GM19468 (cell line): ENCODE measurements around the gene MYPN.
A peak's percentile ranks its signal among the peaks of the same experiment; 100 is the strongest.
"Not testable (repeated sequence)": the region's sequence is repeated elsewhere in the genome, so short reads cannot be mapped to it uniquely, and the experiment has no call there.

Experiments used
- ATAC-seq: cut with Tn5 transposase; IDR thresholded peaks from one replicate; pipeline ENCODE4 v1.9.1; 2021; ENCODE audit warnings: mild to moderate bottlenecking, moderate library complexity, moderate number of reproducible peaks; ENCODE audit not compliant: unreplicated experiment; ENCODE audit errors: extremely low read depth

Gene MYPN, protein sequence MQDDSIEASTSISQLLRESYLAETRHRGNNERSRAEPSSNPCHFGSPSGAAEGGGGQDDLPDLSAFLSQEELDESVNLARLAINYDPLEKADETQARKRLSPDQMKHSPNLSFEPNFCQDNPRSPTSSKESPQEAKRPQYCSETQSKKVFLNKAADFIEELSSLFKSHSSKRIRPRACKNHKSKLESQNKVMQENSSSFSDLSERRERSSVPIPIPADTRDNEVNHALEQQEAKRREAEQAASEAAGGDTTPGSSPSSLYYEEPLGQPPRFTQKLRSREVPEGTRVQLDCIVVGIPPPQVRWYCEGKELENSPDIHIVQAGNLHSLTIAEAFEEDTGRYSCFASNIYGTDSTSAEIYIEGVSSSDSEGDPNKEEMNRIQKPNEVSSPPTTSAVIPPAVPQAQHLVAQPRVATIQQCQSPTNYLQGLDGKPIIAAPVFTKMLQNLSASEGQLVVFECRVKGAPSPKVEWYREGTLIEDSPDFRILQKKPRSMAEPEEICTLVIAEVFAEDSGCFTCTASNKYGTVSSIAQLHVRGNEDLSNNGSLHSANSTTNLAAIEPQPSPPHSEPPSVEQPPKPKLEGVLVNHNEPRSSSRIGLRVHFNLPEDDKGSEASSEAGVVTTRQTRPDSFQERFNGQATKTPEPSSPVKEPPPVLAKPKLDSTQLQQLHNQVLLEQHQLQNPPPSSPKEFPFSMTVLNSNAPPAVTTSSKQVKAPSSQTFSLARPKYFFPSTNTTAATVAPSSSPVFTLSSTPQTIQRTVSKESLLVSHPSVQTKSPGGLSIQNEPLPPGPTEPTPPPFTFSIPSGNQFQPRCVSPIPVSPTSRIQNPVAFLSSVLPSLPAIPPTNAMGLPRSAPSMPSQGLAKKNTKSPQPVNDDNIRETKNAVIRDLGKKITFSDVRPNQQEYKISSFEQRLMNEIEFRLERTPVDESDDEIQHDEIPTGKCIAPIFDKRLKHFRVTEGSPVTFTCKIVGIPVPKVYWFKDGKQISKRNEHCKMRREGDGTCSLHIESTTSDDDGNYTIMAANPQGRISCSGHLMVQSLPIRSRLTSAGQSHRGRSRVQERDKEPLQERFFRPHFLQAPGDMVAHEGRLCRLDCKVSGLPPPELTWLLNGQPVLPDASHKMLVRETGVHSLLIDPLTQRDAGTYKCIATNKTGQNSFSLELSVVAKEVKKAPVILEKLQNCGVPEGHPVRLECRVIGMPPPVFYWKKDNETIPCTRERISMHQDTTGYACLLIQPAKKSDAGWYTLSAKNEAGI (N-terminal part only)

GRCh38 chr10:68109331-68109730 is at the start of gene MYPN:
TSS of gene MYPN (plus strand) at chr10:68109488. CDS start at chr10:68121439, 11,951 bp downstream.
- no peak for ATAC-seq

- ATAC-seq, result no peak
These were observed 42.3 kb upstream of the MYPN start for GRCh38 chr10:68067029-68067428.

GRCh38 chr10:68067508-68067907 is 41.8 kb upstream of the MYPN start:
- ATAC-seq, result no peak

DNA sequence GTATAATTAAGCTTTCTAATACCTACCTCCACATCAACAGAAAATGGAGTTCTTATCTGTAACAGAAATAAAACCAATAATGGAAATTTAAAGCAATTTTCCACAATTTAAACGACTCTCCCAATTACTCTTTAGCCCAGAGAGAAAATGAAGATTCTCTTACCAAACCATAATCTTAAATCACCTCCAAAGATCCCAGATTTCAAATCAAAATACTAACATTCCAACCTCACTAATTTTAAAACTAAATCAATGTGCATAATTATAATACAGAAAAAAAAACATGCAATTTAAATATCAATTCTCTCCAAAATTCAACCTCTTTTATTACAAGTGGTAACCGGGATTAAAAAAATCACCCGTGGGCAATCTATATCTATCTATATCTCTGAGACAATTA is 35.7 kb upstream of the MYPN start:
- no peak for ATAC-seq

- ATAC-seq, result no peak
These were observed 35.1 kb upstream of the MYPN start for GRCh38 chr10:68074031-68074774.

DNA sequence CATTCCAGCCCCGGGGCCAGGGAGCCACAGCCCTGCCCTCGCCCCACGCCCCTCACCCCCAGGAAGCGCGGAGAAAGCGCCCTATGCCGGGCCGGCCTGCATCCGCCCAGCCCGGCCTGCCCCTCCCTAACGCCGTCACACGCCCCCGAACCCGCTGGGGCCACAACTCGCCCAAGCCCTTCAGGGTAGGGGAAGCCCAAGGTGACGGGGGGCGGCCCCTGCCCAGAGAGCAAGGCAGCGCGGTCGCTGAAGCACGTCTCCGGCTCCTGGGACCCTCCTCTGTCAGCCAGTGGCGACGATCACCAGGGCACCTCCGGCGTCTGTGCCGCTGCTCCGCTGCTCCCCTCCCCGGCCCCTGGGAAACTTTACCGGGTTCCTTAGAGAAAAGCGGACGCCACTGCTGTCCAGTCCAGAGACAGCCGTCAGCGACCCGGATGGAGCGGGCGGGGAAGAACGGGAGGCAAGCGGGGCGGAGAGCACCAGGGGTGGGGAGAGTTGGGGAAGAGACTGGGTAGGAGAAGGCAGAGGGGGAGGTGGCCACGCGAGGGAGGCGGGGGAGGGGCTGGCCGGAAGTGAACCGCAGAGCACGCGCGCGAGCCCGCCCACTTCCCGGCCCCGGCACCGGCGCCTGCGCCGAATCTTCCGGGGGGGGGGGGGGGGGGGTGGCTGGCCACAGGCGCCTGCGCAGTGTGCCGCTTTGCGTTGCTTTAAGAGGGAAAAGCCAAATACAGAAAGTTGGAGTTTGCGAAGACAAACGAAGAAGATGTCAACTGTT is 34.3 kb upstream of the MYPN start, which contains the start of gene HERC4:
Gene HERC4, minus strand, starts transcription at position 509 of the 775 bp plus-strand sequence. CDS start 2,175 bp downstream, outside the sequence.
- ATAC-seq, result peak; percentile 69

GRCh38 chr10:68075550-68076004 is 33.7 kb upstream of the MYPN start:
- ATAC-seq, result no peak

DNA sequence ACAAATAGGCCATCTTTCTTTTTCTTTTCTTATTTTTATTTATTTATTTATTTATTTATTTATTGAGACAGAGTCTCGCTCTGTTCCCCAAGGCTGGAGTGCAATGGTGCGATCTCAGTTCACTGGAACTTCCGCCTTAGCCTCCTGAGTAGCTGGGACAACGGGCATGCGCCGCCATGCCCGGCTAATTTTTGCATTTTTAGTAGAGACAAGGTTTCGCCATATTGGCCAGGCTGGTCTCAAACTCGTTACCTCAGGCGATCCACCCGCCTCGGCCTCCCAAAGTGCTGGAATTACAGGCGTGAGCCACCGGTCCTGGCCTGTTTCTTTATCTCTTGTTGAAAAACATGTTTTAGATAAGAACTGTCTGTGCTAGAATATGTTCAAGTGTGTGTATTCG is 33.2 kb upstream of the MYPN start:
- not testable (repeated sequence) for ATAC-seq

GRCh38 chr10:68077026-68077425 is 32.3 kb upstream of the MYPN start:
- no peak for ATAC-seq

DNA sequence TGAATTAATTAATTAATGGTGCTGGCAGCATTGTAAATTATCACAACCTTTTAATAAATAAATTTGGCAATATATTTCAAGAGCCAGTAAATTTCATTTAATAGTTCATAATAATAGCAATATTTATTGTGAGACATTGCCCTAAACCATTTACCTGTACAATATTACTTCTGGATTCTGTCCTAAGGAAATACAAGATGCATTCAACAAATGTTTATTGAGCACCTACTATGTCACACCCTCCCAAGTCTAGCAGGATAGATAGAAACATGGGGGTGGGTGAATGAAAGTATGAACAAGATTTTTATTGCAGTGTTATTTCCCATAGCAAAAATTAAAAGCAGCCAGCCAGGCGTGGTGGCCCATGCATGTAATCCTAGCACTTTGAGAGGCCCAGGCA is 29.9 kb upstream of the MYPN start:
- no peak for ATAC-seq

GRCh38 chr10:68080853-68081431 is 28.3 kb upstream of the MYPN start:
- ATAC-seq, result no peak

DNA sequence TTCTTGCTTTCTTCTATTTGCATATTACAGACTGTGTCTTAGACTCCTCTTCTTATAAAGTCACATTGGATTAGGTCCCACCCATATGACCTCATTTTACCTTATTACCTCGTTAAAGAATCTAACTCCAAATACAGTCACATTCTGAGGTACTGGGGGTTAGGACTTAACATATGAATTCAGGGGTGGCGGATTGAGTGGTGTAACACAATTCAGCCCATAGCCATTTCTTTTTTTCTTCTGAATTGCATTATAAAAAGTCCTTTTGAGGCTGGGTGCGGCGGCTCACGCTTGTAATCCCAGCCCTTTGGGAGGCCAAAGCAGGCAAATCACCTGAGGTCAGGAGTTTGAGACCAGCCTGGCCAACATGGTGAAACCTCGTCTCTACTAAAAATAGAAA is 27.4 kb upstream of the MYPN start:
- ATAC-seq, result no peak

GRCh38 chr10:68082872-68083271 is 26.4 kb upstream of the MYPN start:
- ATAC-seq, result no peak

GRCh38 chr10:68083953-68084352 is 25.3 kb upstream of the MYPN start:
- ATAC-seq, result no peak

GRCh38 chr10:68084469-68084868 is 24.8 kb upstream of the MYPN start:
- no peak for ATAC-seq

GRCh38 chr10:68086011-68086410 is 23.3 kb upstream of the MYPN start:
- ATAC-seq, result no peak

GRCh38 chr10:68086910-68087684 is 22.2 kb upstream of the MYPN start:
- ATAC-seq, result no peak
